ENCODE data around the gene CEP41.
"Not testable (repeated sequence)": the region's sequence is repeated elsewhere in the genome, so short reads cannot be mapped to it uniquely, and the experiment has no call there.

CEP41 gene

DNA sequence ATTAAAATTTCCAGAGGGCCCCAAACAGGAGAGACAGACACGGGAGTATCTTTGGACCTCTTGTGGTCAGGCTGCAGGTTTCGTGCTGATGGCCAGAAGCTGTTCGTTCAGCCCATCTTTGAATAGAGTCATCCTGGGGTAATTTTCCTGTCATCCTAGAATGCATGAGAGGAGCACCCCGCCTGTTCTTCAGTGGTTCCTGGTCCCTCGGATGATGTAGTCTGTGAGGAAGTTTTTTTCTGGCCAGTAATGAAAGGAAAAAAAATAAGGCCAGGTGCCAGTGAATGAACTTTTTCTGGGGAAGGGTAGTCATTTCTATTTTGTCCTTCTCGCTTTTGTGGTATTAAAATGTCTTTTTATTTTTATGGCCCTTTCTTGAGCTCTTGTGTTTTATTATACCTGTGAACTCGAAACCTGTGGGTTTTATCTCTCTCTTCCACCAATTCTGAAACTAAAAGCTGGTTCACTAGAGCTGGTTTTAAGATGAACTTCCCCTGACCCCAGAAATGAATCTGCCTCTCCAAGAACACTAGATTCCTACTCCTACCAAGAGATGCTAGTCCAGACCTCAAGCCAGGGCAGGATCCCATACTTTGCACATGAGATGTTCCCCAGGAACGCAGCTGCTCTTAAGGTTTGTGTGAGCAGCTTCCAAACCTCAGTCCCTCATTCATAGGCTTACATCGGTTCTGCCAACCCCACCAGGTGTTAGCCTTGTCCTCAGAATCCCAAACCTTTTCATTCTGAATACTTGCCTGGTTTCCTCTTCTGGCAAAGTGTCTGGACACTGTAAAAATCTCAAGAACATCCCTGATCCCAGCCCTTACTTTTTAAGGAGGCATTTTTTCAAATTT, 35.7 kb upstream of the CEP41 start:
- no peak for DNase-seq (ENCODE audit: low read depth in 1 of 2, low spot score in 1 of 2)
- no peak for TF ChIP-seq JUND (IDR thresholded peaks at IDR 0.05; ENCODE audit: low read depth)
- in situ Hi-C loops (cut with HindIII; ENCODE audit: low pct_unique_long_range_greater_than_20kb, low sequenced_read_pairs), result no loop called here

DNA sequence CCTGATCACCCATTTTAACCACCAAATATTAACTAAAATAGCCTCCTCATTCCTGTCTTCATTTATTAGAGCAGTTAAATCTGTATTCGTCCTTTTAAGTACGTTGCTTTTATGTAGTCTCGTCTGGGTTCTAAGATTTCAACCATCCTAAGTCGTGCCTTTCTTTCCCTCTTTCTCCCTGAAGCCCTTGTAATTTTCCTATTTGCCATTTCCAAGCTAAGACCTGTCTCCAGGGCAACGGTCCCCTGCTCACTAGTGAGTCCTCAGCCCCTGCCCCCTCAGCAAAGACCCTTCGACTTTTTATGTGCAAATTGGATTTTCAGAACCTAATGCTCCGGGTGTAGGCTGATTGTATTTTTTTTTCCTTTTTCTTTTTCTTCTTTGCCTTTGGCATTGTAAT, 35.0 kb upstream of the CEP41 start:
- no peak for DNase-seq (ENCODE audit: low read depth in 1 of 2, low spot score in 1 of 2)
- in situ Hi-C loops (cut with HindIII; ENCODE audit: low pct_unique_long_range_greater_than_20kb, low sequenced_read_pairs), result no loop called here
- no peak for TF ChIP-seq JUND (IDR thresholded peaks at IDR 0.05; ENCODE audit: low read depth)

DNA sequence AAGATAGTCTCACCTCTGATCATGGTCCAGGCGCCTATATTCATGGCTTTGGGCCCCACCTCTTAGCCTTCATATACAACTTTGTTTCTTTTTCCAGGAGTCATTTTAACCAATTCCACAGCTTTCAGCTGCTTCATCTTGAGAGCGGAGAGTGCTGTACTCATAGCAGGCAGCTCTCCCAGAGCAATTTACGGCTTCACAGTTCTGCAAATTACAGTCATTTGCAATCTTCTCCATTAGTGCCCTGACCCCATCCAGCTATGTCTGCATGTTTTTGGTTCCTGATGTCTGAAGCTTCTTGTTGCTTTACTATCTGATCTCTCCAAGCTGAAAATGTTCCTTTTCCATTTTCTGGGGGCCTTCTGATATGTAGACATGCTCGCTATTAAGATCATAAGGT, 33.1 kb upstream of the CEP41 start:
- no peak for TF ChIP-seq JUND (IDR thresholded peaks at IDR 0.05; ENCODE audit: low read depth)
- DNase-seq (ENCODE audit: low read depth in 1 of 2, low spot score in 1 of 2), result no peak
- in situ Hi-C loops (cut with HindIII; ENCODE audit: low pct_unique_long_range_greater_than_20kb, low sequenced_read_pairs), result no loop called here

DNA sequence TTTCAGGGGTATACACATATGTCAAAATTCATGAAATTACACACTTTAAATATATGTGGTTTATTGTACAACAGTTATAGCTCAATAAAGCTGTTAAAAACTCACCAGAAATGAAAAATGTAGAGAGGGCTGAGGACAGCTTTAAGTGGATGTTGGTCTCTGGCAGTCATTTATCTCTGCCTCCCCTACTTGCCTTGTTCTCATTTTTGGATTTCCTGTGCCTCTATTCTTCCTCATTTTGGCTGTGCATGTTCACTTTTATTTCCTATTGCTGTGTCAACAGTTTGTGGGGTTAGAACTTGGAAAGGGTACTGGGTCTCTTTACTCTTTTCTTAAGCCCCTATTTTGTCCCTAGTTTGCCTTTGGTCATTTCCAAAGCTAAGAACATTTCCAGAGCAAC, 32.5 kb upstream of the CEP41 start:
- TF ChIP-seq JUND (IDR thresholded peaks at IDR 0.05; ENCODE audit: low read depth), result no peak
- in situ Hi-C loops (cut with HindIII; ENCODE audit: low pct_unique_long_range_greater_than_20kb, low sequenced_read_pairs), result no loop called here
- no peak for DNase-seq (ENCODE audit: low read depth in 1 of 2, low spot score in 1 of 2)

DNA sequence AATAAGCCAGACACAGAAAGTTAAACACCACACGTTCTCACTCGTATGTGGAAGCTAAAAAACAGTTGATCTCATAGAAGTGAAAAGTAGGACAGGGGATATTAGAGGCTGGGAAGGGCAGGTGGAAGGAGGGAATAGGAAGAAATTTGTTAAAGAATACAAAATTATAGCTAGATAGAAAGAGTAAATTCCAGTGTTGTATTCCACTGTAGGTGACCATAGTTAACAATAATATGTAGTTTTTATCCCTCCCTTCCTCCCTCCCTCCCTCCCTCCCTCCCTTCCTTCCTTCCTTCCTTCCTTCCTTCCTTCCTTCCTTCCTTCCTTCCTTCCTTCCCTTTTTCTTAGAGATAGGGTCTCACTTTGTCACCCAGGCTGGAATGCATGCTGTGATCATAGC, 31.2 kb upstream of the CEP41 start:
- in situ Hi-C loops (cut with HindIII; ENCODE audit: low pct_unique_long_range_greater_than_20kb, low sequenced_read_pairs), result no loop called here

DNA sequence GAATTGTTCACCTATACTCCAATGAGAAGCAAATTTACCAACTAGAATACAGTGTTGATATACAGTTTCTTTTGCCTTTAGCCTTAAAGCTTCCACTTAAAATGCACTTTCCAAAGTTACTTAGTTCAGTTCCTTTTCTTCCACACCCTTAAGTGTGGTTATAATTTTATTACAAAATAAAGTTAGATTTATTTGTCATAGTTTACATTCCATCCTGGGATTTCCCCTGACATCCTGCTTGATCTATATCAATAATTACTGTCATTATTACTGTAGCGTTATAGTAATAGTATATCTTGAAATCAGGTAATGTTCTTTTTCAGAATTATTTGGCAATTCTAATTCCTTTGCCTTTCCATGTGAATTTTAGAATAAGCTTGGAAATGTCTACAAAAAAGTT, 27.8 kb upstream of the CEP41 start:
- in situ Hi-C loops (cut with HindIII; ENCODE audit: low pct_unique_long_range_greater_than_20kb, low sequenced_read_pairs), result no loop called here
- no peak for DNase-seq (ENCODE audit: low read depth in 1 of 2, low spot score in 1 of 2)
- no peak for TF ChIP-seq JUND (IDR thresholded peaks at IDR 0.05; ENCODE audit: low read depth)

More for the DNA sequence above, 31.2 kb upstream of the CEP41 start:
- no peak for TF ChIP-seq JUND (IDR thresholded peaks at IDR 0.05; ENCODE audit: low read depth)
- no peak for DNase-seq (ENCODE audit: low read depth in 1 of 2, low spot score in 1 of 2)

DNA sequence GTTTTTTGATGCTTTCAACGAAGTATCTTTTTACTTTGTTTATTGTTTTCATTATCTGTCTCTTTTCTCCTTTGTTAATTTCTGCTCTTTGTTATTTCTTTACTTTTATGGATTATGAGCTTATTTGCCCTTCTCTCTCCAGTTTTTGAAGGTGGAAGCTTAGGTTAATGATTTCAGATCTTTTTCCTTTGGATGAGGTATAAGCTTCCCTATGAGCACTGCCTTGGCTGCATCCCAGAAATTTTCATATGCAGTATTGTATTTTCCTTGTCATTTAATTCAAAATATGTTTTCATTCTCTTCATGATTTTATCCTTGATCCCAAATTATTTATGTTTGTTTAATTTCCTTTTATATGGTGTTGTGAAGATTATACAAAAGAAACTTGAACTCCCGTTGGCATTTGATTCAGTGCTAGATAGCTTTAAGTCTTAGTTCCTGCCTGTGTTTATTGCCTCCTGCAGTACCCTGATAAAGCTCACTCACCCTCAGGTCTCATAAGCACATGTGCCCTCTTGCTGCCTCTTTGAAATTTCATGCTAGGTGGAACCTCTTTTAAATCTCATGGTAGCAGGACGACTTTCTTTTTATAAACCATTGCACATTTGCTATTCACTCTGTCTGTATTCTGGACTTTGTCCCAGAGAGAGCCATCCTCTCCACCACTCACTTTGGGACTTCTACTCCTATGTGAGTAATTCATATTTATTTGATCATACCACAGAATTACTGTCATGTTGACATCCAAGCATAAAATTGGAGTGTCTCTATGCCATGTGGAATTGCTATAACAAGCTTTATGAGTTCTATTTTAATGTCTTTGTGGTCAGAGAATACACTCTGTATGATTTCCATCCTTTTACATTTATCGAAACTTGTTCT, 23.0 kb upstream of the CEP41 start:
- in situ Hi-C loops (cut with HindIII; ENCODE audit: low pct_unique_long_range_greater_than_20kb, low sequenced_read_pairs), result no loop called here
- no peak for DNase-seq (ENCODE audit: low read depth in 1 of 2, low spot score in 1 of 2)
- no peak for TF ChIP-seq JUND (IDR thresholded peaks at IDR 0.05; ENCODE audit: low read depth)

DNA sequence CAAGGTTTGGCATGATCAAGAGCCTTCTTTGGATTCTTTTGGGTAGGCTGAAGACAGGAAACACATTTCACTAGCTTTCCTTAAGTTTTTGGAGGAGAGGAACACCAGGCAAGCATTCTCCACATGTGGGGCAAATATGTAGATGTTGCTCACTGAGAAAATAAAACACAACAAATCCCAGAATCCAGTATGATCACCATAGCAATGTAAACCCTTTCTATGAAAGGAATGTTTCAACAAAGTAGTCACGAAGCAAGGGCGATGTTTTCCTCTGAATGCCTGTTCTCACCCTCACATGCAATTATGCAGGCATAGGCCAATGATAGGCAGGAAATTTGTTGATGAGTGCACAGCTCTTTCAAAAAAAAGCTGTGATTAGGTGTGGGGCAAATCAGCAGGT, 20.5 kb upstream of the CEP41 start:
- in situ Hi-C loops (cut with HindIII; ENCODE audit: low pct_unique_long_range_greater_than_20kb, low sequenced_read_pairs), result no loop called here
- no peak for DNase-seq (ENCODE audit: low read depth in 1 of 2, low spot score in 1 of 2)
- no peak for TF ChIP-seq JUND (IDR thresholded peaks at IDR 0.05; ENCODE audit: low read depth)

DNA sequence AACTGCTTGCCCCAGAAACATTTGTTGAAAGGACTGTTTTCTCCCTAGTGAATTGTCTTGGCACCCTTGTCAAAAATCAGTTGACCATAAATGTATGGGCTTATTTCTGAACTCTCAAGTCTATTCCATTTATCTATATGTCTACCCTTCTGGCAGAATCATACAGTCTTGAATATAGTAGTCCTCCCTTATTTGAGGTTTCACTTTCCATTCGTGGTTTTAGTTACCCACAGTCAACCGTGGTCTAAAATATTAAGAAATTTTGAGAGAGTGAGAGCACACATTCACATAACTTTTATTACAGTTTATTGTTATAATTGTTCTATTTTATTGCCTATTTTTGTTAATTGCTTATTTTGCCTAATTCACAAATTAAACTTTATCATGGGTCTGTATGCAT, 17.4 kb upstream of the CEP41 start:
- DNase-seq (ENCODE audit: low read depth in 1 of 2, low spot score in 1 of 2), result no peak
- in situ Hi-C loops (cut with HindIII; ENCODE audit: low pct_unique_long_range_greater_than_20kb, low sequenced_read_pairs), result no loop called here
- no peak for TF ChIP-seq JUND (IDR thresholded peaks at IDR 0.05; ENCODE audit: low read depth)

DNA sequence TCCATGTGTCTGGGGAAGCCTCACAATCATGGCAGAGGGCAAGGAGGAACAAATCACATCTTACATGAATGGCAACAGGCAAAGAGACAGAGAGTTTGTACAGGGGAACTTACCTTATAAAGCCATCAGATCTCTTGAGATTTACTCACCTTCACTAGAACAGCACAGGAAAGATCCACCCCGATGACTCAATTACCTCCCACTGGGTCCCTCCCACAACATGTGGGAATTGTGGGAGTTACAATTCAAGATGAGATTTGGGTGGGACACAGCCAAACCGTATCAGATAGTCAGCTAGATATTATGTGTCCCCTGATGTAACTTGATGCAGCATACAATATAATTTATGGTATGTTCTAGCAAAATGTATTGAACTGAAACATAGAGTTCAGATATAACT, 14.1 kb upstream of the CEP41 start:
- no peak for TF ChIP-seq JUND (IDR thresholded peaks at IDR 0.05; ENCODE audit: low read depth)
- in situ Hi-C loops (cut with HindIII; ENCODE audit: low pct_unique_long_range_greater_than_20kb, low sequenced_read_pairs), result no loop called here

DNA sequence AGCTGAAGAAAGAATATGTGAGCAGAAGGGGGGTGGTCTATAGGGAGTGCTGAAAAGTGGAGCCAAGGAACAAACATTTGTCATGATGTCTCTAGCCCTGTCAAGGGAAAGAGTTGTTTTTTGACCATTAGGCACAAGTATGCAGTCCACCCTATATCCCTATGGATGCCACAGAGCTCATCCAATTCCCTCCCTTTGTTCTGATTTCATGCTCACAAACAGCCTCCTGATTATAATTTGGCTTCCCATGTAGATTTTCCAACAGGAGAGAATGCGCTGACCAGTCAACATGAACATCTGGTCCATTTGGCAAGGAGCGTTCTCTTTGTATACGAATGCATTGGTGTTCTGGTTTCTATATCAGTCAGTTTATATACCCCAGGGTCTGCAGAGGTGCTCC, 12.1 kb upstream of the CEP41 start:
- in situ Hi-C loops (cut with HindIII; ENCODE audit: low pct_unique_long_range_greater_than_20kb, low sequenced_read_pairs), result no loop called here
- TF ChIP-seq JUND (IDR thresholded peaks at IDR 0.05; ENCODE audit: low read depth), result no peak
- no peak for DNase-seq (ENCODE audit: low read depth in 1 of 2, low spot score in 1 of 2)

More for the DNA sequence above, 14.1 kb upstream of the CEP41 start:
- DNase-seq (ENCODE audit: low read depth in 1 of 2, low spot score in 1 of 2), result no peak

DNA sequence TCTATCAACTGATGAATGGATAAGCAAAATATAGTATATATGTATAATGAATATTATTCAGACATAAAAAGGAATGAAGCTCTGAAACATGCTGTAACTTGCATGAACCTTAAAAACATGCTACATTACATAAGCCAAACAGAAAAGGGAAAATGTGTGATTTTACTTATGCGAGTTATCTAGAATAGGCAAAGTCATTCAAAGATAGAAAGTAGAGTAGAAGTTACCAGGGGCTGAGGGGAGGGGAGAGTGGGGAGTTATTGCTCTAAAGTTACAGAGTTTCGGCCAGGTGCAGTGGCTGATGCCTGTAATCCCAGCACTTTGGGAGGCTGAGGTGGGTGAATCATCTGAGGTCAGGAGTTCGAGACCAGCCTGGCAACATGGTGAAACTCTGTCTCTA, 10.5 kb upstream of the CEP41 start:
- DNase-seq (ENCODE audit: low read depth in 1 of 2, low spot score in 1 of 2); in situ Hi-C loops (cut with HindIII; ENCODE audit: low pct_unique_long_range_greater_than_20kb, low sequenced_read_pairs): not testable (repeated sequence)

DNA sequence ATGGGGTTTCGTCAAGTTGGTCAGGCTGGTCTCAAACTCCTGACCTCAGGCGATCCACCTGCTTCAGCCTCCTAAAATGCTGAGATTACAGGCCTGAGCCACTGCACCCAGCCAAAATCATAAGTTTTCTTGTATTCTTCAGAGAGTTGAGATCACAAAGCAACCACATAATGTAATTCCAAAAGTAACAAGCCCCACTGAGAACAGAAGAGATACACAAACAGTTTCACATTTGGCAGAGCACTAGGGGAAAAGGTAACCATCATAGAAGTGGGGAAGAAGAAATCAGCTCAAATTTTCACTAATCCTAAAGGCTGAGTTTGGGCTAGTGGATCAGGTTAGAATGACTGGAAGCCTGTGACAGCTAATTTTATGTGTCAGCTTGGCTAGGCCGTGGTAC, 5.4 kb upstream of the CEP41 start:
- DNase-seq (ENCODE audit: low read depth in 1 of 2, low spot score in 1 of 2), result no peak
- in situ Hi-C loops (cut with HindIII; ENCODE audit: low pct_unique_long_range_greater_than_20kb, low sequenced_read_pairs), result no loop called here

More for the DNA sequence above, 5.4 kb upstream of the CEP41 start:
- no peak for TF ChIP-seq JUND (IDR thresholded peaks at IDR 0.05; ENCODE audit: low read depth)

Data from T47D (cell line).